SH-SY5Y (cell line): ENCODE data around the gene PID1.

Source experiments
- GATA2 ChIP-seq: IDR thresholded peaks from 2 replicates; pipeline ENCODE4 v1.6.1; 2011; ENCODE audit warnings: mild to moderate bottlenecking, low read depth, low read length
- GATA3 ChIP-seq: IDR thresholded peaks from 2 replicates; pipeline ENCODE4 v1.6.1; 2011; ENCODE audit warnings: low read depth, mild to moderate bottlenecking, low read length, moderate library complexity

Gene PID1

DNA sequence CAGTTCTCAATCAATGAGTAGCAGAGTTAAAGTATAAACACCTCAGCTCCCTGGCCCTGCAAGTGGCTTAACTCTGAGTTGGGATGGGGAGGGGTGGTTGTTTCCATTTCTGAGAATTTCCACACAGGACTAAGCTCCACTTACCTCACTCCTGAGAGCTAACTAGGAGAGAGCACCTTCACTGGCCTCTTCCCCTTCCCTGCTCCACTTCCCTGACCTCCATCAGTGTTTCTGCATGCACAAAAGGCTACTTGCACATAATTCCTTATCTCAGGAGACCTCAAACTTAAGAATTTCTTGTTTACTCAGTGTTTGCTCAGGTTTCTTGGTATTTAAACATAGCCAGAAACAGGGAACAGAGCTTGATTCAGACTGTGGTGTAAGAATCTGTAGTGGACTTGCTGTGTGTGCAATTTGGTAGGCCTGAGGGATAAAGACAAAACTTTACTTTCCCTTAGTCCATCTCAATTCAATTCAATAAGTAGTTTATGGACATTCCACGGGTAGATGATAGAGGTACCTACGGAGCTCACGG, 97.2 kb downstream of the PID1 start:
- TF ChIP-seq GATA2 = no peak
- TF ChIP-seq GATA3 = no peak

GRCh38 chr2:229170916-229171315, 100.2 kb downstream of the PID1 start:
- TF ChIP-seq GATA3 (no peak), GATA2 (no peak)

- TF ChIP-seq GATA2 (no peak), GATA3 (no peak)
Measured at GRCh38 chr2:229170171-229170570, 100.9 kb downstream of the PID1 start.

DNA sequence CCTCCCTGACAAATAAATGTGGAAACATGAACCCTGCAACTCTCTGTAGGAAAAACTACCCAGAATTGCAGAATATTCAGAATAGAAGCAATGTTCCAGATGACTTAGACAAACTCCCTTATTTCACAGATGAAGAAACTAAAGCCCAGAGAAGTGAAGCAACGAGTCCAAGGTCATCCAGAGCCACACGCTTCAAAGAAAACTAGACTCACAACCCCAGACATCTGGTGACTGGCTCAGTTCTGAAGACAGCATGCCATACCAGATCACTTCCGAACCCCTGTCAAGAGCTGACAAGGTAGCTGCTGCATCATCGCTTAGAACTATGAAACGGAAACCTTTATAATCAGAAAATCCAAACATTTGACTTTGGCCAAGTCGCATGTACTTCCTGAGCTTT, 101.3 kb downstream of the PID1 start:
- TF ChIP-seq GATA3 (no peak), GATA2 (no peak)

GRCh38 chr2:229164545-229165249, 106.4 kb downstream of the PID1 start:
- TF ChIP-seq GATA3 (no peak), GATA2 (no peak)

GRCh38 chr2:229163893-229164292, 107.2 kb downstream of the PID1 start:
- no peak for TF ChIP-seq GATA2
- no peak for TF ChIP-seq GATA3

GRCh38 chr2:229162015-229162414, 109.1 kb downstream of the PID1 start:
- TF ChIP-seq GATA3 (no peak), GATA2 (no peak)

- TF ChIP-seq GATA2 = no peak
Measured at GRCh38 chr2:229160984-229161383, 110.1 kb downstream of the PID1 start.

DNA sequence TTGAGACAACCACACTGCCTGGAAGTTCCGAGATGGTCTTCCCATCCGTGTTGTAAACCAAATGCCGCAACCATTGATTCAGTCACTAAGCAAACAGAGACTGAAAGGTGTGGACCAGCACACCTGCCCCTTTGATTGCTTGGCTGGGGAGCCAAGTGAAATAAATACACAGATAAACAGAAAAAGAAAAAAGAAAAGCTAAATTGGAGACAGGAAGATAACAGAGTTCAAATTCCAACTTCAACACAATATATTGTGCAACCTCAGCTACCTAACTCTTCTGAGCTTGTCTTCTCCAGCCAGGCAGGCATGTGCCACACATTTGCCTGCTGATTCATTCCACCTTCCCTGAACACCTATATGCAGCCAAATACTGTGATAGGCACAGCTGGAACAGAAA, 110.9 kb downstream of the PID1 start:
- TF ChIP-seq GATA3 = no peak
- no peak for TF ChIP-seq GATA2

DNA sequence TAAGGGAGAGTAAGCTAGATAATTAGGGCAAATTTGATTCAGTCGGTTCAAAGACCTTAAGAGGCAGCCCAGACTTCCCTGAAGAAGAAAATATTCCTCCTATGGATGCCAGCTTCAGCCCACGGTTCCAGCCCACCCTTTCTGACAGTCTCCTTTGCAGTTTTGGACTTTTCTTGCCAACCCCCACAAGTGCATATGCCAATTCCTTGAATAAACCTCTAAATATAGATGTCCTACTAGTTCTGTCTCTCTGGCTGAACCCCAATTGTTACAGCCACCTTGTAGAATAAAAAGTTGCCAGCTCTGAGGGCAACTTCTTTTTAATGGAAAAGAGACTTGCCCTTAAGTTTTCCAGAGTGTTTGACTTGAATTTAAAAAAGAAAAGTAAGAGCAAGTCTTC, 111.7 kb downstream of the PID1 start:
- no peak for TF ChIP-seq GATA2
- TF ChIP-seq GATA3 = no peak

DNA sequence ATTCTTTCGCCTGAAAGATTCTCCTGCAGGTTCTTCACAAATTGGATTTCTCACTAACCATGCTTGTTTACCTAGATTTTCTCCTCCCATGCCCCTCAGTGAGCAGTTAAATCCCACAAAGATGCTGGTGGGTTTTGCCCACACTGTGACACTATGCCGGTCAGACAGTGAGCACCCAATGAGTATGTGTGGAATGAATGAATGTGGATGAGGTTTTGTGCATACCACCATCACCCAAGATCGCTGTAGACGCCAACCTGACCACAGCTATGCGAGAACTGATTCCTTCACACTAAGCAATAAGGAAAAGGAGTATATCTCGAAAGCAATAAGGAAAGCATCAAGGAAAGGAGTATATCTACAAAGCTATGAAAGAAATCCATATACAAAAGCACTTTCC, 116.7 kb downstream of the PID1 start:
- TF ChIP-seq GATA3 (no peak), GATA2 (no peak)

- no peak for TF ChIP-seq GATA3
- no peak for TF ChIP-seq GATA2
Measured at GRCh38 chr2:229153951-229154350, 117.1 kb downstream of the PID1 start.

DNA sequence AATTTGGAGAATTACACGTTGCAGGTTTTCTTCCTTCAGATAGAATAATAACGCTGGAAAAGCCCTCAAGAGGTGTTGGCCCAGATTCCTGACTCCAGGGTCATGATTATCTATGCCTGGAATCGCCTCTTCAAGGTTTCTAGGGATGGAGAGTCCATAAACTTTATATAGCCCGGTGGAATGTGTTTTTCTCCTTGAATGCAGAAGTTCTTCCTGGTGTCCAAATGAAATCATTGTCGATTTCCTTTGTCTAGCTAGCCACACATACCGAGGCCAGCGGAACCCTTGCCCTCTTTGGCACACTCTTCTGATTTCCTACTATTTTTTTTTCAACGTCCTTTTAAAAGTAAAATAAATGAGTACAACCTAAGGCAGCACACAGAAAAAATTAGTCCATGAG, 117.8 kb downstream of the PID1 start:
- TF ChIP-seq GATA2 (no peak), GATA3 (no peak)

DNA sequence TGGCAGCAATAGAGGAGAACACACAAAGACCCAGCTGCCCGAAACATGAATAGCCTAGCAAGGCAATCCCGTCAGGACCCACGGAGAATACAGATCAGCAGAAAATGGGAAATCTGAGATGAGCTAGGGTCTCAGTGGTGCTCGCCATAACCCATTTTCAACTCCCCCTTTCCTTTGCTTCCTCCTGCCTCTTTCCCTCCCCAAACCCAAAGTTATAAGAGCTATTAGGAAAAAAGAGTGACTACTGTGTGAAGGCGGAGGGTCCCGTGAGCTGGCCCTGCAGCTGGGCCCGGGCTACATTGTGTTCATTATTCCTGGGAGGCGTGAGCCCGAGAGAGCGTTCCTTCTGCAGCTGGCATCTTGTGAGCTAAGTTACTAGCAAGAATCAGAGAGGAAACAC, 118.4 kb downstream of the PID1 start:
- TF ChIP-seq GATA2 (no peak), GATA3 (no peak)

GRCh38 chr2:229150317-229150716, 120.8 kb downstream of the PID1 start:
- TF ChIP-seq GATA3 (no peak), GATA2 (no peak)

DNA sequence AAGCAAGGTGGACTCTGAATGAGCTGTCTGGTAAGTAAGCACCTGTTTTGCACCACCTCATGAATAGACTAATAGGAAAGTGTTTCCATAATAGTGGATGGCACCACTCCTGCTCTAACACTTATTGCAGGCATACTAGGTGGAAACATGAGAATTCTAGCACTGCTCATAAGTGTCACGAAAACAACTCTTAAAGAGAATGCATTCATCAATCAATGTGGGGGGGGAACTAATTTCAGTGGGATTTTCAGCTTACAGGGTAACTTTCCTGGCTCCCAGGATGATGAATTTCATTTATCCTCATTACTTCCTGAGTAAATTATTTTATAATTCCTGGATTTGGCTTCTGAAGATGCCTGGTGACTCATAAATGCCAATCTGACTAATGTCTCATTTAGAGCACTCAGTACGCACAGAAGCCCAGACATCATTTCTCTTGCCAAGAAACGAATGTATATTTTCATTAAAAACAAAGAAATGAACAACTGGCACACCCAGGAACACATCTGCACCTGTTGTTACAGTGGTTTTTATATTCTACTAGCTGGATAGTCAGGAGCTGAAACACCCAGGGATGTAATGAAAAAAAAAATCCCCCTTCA, 129.6 kb downstream of the PID1 start:
- TF ChIP-seq GATA2 = no peak
- no peak for TF ChIP-seq GATA3
